H1 (cell line): Measurements from ENCODE around the gene EPM2A. TPM values are rescaled to one million over a fixed set of nuclear protein-coding genes. Genes with fewer than 3 reads are reported as not detected.

Experiments used
- CTCF ChIA-PET: fragments of 300-600 bp; sonication (Branson Sonifier 250); formaldehyde crosslinking; loops from one replicate; lab custom pipeline; 2021; ENCODE audit not compliant: partially characterized antibody; lab: Charles Lee
- POLR2A ChIA-PET: fragments of 300-600 bp; sonication (Branson Sonifier 250); formaldehyde crosslinking; loops from one replicate; lab custom pipeline; 2021; ENCODE audit warnings: inconsistent platforms; ENCODE audit not compliant: partially characterized antibody; lab: Charles Lee
- DNase-seq, 2 experiments: peaks; one replicate each; pipeline versions ENCODE4 v3.0.0 to v3.0.0-alpha.2; 2010 to 2022; ENCODE audit warnings: low spot score in 2 of 2, low read depth in 1 of 2, mixed read lengths in 1 of 2
- FAIRE-seq: peaks from 2 replicates; lab custom pipeline; 2011; peaks lifted over from hg19 to GRCh38; lab: Jason Lieb, UNC
- H2AFZ ChIP-seq: 2 replicates; pipeline ENCODE4 v1.8.1; 2012; ENCODE audit warnings: low read length, inconsistent platforms
- H2AK5ac ChIP-seq: 2 replicates; pipeline ENCODE4 v1.6.1; 2013; ENCODE audit warnings: low read depth, low read length
- H2BK120ac ChIP-seq: replicated peaks from 2 replicates; pipeline ENCODE3; 2013; ENCODE audit warnings: low read depth, low read length, inconsistent platforms
- H2BK12ac ChIP-seq: 2 replicates; pipeline ENCODE4 v1.6.1; 2013; ENCODE audit warnings: low read depth, low read length
- H2BK15ac ChIP-seq: 2 replicates; pipeline ENCODE4 v1.6.1; 2013; ENCODE audit warnings: low read length
- H2BK20ac ChIP-seq: 2 replicates; pipeline ENCODE4 v1.6.1; 2013; ENCODE audit warnings: low read length
- H2BK5ac ChIP-seq: 2 replicates; pipeline ENCODE4 v1.6.1; 2013; ENCODE audit warnings: low read depth, low read length
- H3K14ac ChIP-seq: 2 replicates; pipeline ENCODE4 v1.6.1; 2013; ENCODE audit warnings: inconsistent platforms; ENCODE audit not compliant: insufficient read length
- H3K18ac ChIP-seq: 2 replicates; pipeline ENCODE4 v1.6.1; 2013; ENCODE audit warnings: low read length; ENCODE audit errors: extremely low read depth
- H3K23ac ChIP-seq: 2 replicates; pipeline ENCODE4 v1.6.1; 2013; ENCODE audit warnings: inconsistent platforms; ENCODE audit not compliant: insufficient read length
- H3K23me2 ChIP-seq: 2 replicates; pipeline ENCODE4 v1.6.1; 2013; ENCODE audit warnings: low read depth, low read length
- H3K27ac ChIP-seq: 2 replicates; pipeline ENCODE4 v1.6.1; 2011; ENCODE audit warnings: low read depth, low read length, inconsistent platforms
- H3K27me3 ChIP-seq, 4 experiments: replicated peaks in 1 of 4; 1 replicate in 1 of 4; 2 replicates in 3 of 4; pipeline versions ENCODE4 v1.6.1 to v1.8.1; 2011 to 2013; ENCODE audit warnings: low read length in 3 of 4, mild to moderate bottlenecking in 3 of 4, inconsistent platforms in 2 of 4, mixed read lengths in 2 of 4, moderate library complexity in 1 of 4; ENCODE audit not compliant: control insufficient read depth in 3 of 4, insufficient read depth in 3 of 4; ENCODE audit errors: extremely low read depth in 1 of 4
- H3K36me3 ChIP-seq, 4 experiments: 2 replicates each; pipeline versions ENCODE4 v1.6.1 to v1.8.1; 2011 to 2013; ENCODE audit warnings: mild to moderate bottlenecking in 4 of 4, low read length in 3 of 4, moderate library complexity in 2 of 4, control low read depth in 1 of 4, inconsistent platforms in 1 of 4; ENCODE audit not compliant: insufficient read depth in 4 of 4, control insufficient read depth in 2 of 4
- H3K4ac ChIP-seq: replicated peaks from 2 replicates; pipeline ENCODE3; 2013; ENCODE audit warnings: low read length, low read depth, mixed read lengths, inconsistent platforms; ENCODE audit not compliant: insufficient read length
- H3K4me1 ChIP-seq, 4 experiments: replicated peaks in 1 of 4; 1 replicate in 1 of 4; 2 replicates in 3 of 4; pipeline versions ENCODE4 v1.6.1 to v1.8.1; 2011 to 2013; ENCODE audit warnings: low read length in 3 of 4, inconsistent platforms in 2 of 4, mixed read lengths in 1 of 4; ENCODE audit not compliant: insufficient read depth in 4 of 4, control insufficient read depth in 3 of 4
- H3K4me2 ChIP-seq, 2 experiments: 2 replicates each; pipeline versions ENCODE4 v1.6.1 to v1.8.1; 2011 to 2013; ENCODE audit warnings: low read depth in 2 of 2, low read length in 2 of 2, control low read depth in 1 of 2, inconsistent platforms in 1 of 2, mild to moderate bottlenecking in 1 of 2; ENCODE audit not compliant: insufficient read depth in 1 of 2
- H3K4me3 ChIP-seq, 4 experiments: fragments of 200-600, 300-600 bp in 1 of 4; sonication (generic), shearing (Covaris generic), sonication (Bioruptor Twin) in 1 of 4; 2 replicates each; pipeline versions ENCODE4 v1.5.1 to v1.8.1; 2011 to 2016; ENCODE audit warnings: low read length in 4 of 4, low read depth in 3 of 4, control low read depth in 2 of 4, inconsistent platforms in 2 of 4, mild to moderate bottlenecking in 2 of 4, mixed read lengths in 1 of 4, moderate library complexity in 1 of 4; ENCODE audit not compliant: insufficient read depth in 2 of 4; ENCODE audit errors: extremely low read depth in 1 of 4
- H3K56ac ChIP-seq: replicated peaks from 2 replicates; pipeline ENCODE3; 2013; ENCODE audit warnings: low read depth, mild to moderate bottlenecking, mixed read lengths, low read length, inconsistent platforms; ENCODE audit not compliant: insufficient read length
- H3K79me1 ChIP-seq: 2 replicates; pipeline ENCODE4 v1.6.1; 2013; ENCODE audit warnings: low read depth, low read length, control low read depth
- H3K79me2 ChIP-seq, 2 experiments: 2 replicates each; pipeline versions ENCODE4 v1.6.1 to v1.8.1; 2012 to 2013; ENCODE audit warnings: low read length in 2 of 2, mild to moderate bottlenecking in 2 of 2, inconsistent platforms in 1 of 2; ENCODE audit not compliant: insufficient read depth in 2 of 2, control insufficient read depth in 1 of 2
- H3K9ac ChIP-seq, 4 experiments: replicated peaks in 1 of 4; 1 replicate in 1 of 4; 2 replicates in 3 of 4; pipeline versions ENCODE4 v1.6.1 to v1.8.1; 2011 to 2013; ENCODE audit warnings: low read depth in 3 of 4, low read length in 3 of 4, control low read depth in 2 of 4, mild to moderate bottlenecking in 2 of 4, moderate library complexity in 2 of 4, inconsistent platforms in 1 of 4; ENCODE audit errors: extremely low read depth in 1 of 4
- H3K9me3 ChIP-seq, 2 experiments: 2 replicates each; pipeline versions ENCODE4 v1.6.1 to v1.8.1; 2012 to 2013; ENCODE audit warnings: mild to moderate bottlenecking in 2 of 2, moderate library complexity in 2 of 2, control low read depth in 1 of 2, inconsistent platforms in 1 of 2, low read depth in 1 of 2, low read length in 1 of 2, mixed read lengths in 1 of 2; ENCODE audit not compliant: insufficient read depth in 2 of 2
- H4K20me1 ChIP-seq, 2 experiments: replicated peaks in 1 of 2; 2 replicates each; pipeline versions ENCODE3 to v1.8.1; 2011 to 2013; ENCODE audit warnings: inconsistent platforms in 2 of 2, low read length in 2 of 2, mild to moderate bottlenecking in 1 of 2; ENCODE audit not compliant: insufficient read depth in 2 of 2, control insufficient read depth in 1 of 2
- H4K5ac ChIP-seq: 2 replicates; pipeline ENCODE4 v1.6.1; 2013; ENCODE audit warnings: low read length, low read depth, mixed read lengths, inconsistent platforms; ENCODE audit not compliant: insufficient read length
- H4K8ac ChIP-seq: 2 replicates; pipeline ENCODE4 v1.8.0; 2013; ENCODE audit warnings: mild to moderate bottlenecking, moderate library complexity, low read length, inconsistent platforms; ENCODE audit not compliant: insufficient read depth; ENCODE audit errors: extremely low read depth
- H4K91ac ChIP-seq: replicated peaks from 2 replicates; pipeline ENCODE3; 2013; ENCODE audit warnings: low read length, mixed read lengths, inconsistent platforms; ENCODE audit not compliant: insufficient read length
- RFX5 ChIP-seq: IDR thresholded peaks from 2 replicates; pipeline ENCODE4 v1.6.1; 2011; ENCODE audit warnings: low read depth, low read length, improper control_type of control experiment, borderline replicate concordance
- SAP30 ChIP-seq: fragments of 300-600 bp; sonication (generic); IDR thresholded peaks from 2 replicates; pipeline ENCODE4 v1.7.1; 2012; ENCODE audit warnings: low read length, moderate library complexity, mild to moderate bottlenecking, inconsistent platforms; ENCODE audit not compliant: insufficient read depth, insufficient replicate concordance
- WGBS, 2 experiments: shearing (Covaris generic) in 1 of 2; methylation state at CpG; one replicate each; pipeline versions ENCODE4 v1.1.6 to v1.1.7; 2013 to 2015; ENCODE audit warnings: low lambda C conversion rate in 2 of 2, mixed read lengths in 2 of 2, inconsistent platforms in 1 of 2, low coverage in 1 of 2, missing lambda C conversion rate in 1 of 2; ENCODE audit not compliant: insufficient replicate concordance in 2 of 2, insufficient coverage in 1 of 2, insufficient read length in 1 of 2; ENCODE audit errors: extremely low coverage in 1 of 2, missing lambda C conversion rate in 1 of 2; 5-methylcytosine and 5-hydroxymethylcytosine counted together
- polyA plus RNA-seq, 7 experiments: library from polyadenylated mRNA; depleted of rRNA in 3 of 7; stranded (reverse) in 5 of 7; unstranded in 2 of 7; fragments of >200 nt in 5 of 7; fragments of 200-250 nt in 2 of 7; gene quantifications; 1 replicate in 5 of 7; 2 replicates in 1 of 7; 4 replicates in 1 of 7; pipeline versions ENCODE4 v1.2.1 to v1.2.3, GENCODE V29; 2011 to 2013; ENCODE audit warnings: missing spikeins in 2 of 7, mixed read lengths in 2 of 7
- total RNA-seq: library from RNA; stranded (reverse); fragmentation: NEBNext Ultra II Directional; extraction: Animal tissue kit (Norgen Biotek cat#: 25700); gene quantifications from 2 replicates; pipeline ENCODE4 v1.2.1, GENCODE V29; 2021

Gene EPM2A
- total and polyA plus RNA-seq, 2 of the 8 experiments (the other 6 are each of a cell fraction or from before 2014, with no cell fraction given) = 2.3 to 6.2 TPM

DNA sequence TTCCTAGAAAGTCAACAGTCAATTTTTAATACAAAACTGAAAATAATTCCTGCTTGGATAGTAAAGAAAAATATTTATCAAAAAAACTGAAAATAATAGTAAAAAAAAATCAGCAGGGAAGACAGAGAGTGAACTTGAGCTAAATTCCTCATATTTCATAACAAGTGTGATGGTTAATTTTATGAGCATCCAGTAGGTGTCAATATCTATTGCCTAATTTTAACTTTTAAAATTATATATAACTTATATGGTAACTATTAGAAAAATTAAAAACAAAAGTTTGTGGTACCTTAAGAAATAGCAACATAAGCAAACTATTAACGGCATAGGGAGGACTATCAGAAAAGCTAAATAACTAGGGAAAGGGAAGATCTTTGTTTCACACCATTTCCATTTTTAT, 2.1 kb downstream of the EPM2A start:
- Histone ChIP-seq H2AFZ (no peak overlapping the region), H3K56ac (no peak overlapping the region), H2BK5ac (no peak overlapping the region), H3K9me3 (peaks cover 6 to 8% of the 10 kb centered on the region in 2 experiments; a peak in 1 of 4 replicates), H2AK5ac (no peak overlapping the region), H3K4ac (no peak overlapping the region), H3K23ac (no peak overlapping the region), H3K79me1 (no peaks in the 10 kb centered on the region), H3K4me2 (no peak overlapping the region), H2BK20ac (no peak overlapping the region), H3K79me2 (peaks cover 0 to 5% of the 10 kb centered on the region in 2 experiments; a peak in 1 of 4 replicates), H3K14ac (no peak overlapping the region), H4K20me1 (no peaks in the 10 kb centered on the region), H3K23me2 (peaks cover 4% of the 10 kb centered on the region; the same call in 1 of the 2 replicates), H4K5ac (no peak overlapping the region), H4K91ac (no peak overlapping the region), H3K36me3 (peaks cover 0 to 6% (median 0%) of the 10 kb centered on the region in 4 experiments; a peak in 2 of 8 replicates), H3K18ac (no peak overlapping the region), H2BK120ac (no peak overlapping the region), H2BK15ac (no peak overlapping the region), H2BK12ac (no peak overlapping the region), H3K4me3 (no peak overlapping the region), H3K4me1 (peaks cover 0 to 5% (median 0%) of the 10 kb centered on the region in 4 experiments; a peak in 2 of 7 replicates), H3K27me3 (no peaks in the 10 kb centered on the region), H4K8ac (no peak overlapping the region), H3K9ac (no peak overlapping the region), H3K27ac (no peak overlapping the region)
- TF ChIP-seq SAP30 (no peak), RFX5 (no peak)
- ChIA-PET POLR2A (interaction anchor here (1.2 kb wide), 1 partner anchor 82 kb away, joined by 4 read pairs; the partner anchor contains the start of gene FBXO30), CTCF (no interaction called here)
- FAIRE-seq (no peak), DNase-seq (no peak)
- WGBS, 2 experiments = 100% methylated on average over 1 of the region's 1 CpG; no CpG with 5 or more reads in 1 of the 2 experiments
